GM19239 (cell line): Measurements from ENCODE around the gene ZNF608.

Source experiments
- DNase-seq: peaks from one replicate; pipeline ENCODE4 v3.0.0; 2011; ENCODE audit warnings: low spot score; ENCODE audit not compliant: insufficient read length
- FAIRE-seq: peaks from 2 replicates; lab custom pipeline; 2011; peaks lifted over from hg19 to GRCh38; lab: Jason Lieb, UNC

ZNF608 gene

GRCh38 chr5:124740071-124740470 is 6.4 kb downstream of the ZNF608 start:
- FAIRE-seq, result no peak
- no peak for DNase-seq

GRCh38 chr5:124739634-124740025 is 6.8 kb downstream of the ZNF608 start:
- FAIRE-seq, result no peak
- DNase-seq, result no peak

- FAIRE-seq (peak; percentile 11), DNase-seq (no peak)
Measured at GRCh38 chr5:124738681-124739633, 7.5 kb downstream of the ZNF608 start.

GRCh38 chr5:124737651-124738050 is 8.8 kb downstream of the ZNF608 start:
- FAIRE-seq, result no peak
- DNase-seq, result no peak

GRCh38 chr5:124736805-124737188 is 9.6 kb downstream of the ZNF608 start:
- no peak for DNase-seq
- no peak for FAIRE-seq

- DNase-seq, result no peak
- FAIRE-seq, result peak; percentile 35
Measured at GRCh38 chr5:124736082-124736804, 10.2 kb downstream of the ZNF608 start.

- FAIRE-seq (no peak), DNase-seq (no peak)
Measured at GRCh38 chr5:124735169-124735858, 11.1 kb downstream of the ZNF608 start.

GRCh38 chr5:124734574-124735168 is 11.8 kb downstream of the ZNF608 start:
- no peak for DNase-seq

GRCh38 chr5:124733329-124733650 is 13.1 kb downstream of the ZNF608 start:
- no peak for FAIRE-seq
- no peak for DNase-seq

More at GRCh38 chr5:124734574-124735168, 11.8 kb downstream of the ZNF608 start:
- FAIRE-seq, result no peak

- no peak for FAIRE-seq
- no peak for DNase-seq
Measured at GRCh38 chr5:124732428-124733328, 13.8 kb downstream of the ZNF608 start.

GRCh38 chr5:124730381-124730780 is 16.1 kb downstream of the ZNF608 start:
- FAIRE-seq, result no peak
- DNase-seq, result no peak

GRCh38 chr5:124729720-124730359 is 16.6 kb downstream of the ZNF608 start:
- FAIRE-seq (no peak), DNase-seq (no peak)

- DNase-seq (no peak), FAIRE-seq (no peak)
Measured at GRCh38 chr5:124728968-124729332, 17.5 kb downstream of the ZNF608 start.

- no peak for DNase-seq
- FAIRE-seq, result no peak
Measured at GRCh38 chr5:124728331-124728967, 18.0 kb downstream of the ZNF608 start.

GRCh38 chr5:124726631-124727362 is 19.6 kb downstream of the ZNF608 start:
- FAIRE-seq (no peak), DNase-seq (no peak)

GRCh38 chr5:124725622-124726258 is 20.7 kb downstream of the ZNF608 start:
- DNase-seq (no peak), FAIRE-seq (no peak)

GRCh38 chr5:124725040-124725434 is 21.4 kb downstream of the ZNF608 start:
- FAIRE-seq, result no peak
- DNase-seq, result no peak
